HG03025 (cell line): ENCODE measurements around the gene ZBTB1.
"Not testable (repeated sequence)": the region's sequence is repeated elsewhere in the genome, so short reads cannot be mapped to it uniquely, and the experiment has no call there.

Experiments
- ATAC-seq: cut with Tn5 transposase; IDR thresholded peaks from one replicate; pipeline ENCODE4 v1.9.1; 2021; ENCODE audit warnings: mild to moderate bottlenecking, moderate library complexity; ENCODE audit not compliant: unreplicated experiment, low FRiP score

ZBTB1 gene

GRCh38 chr14:64522591-64523355 lies 18.2 kb downstream of the ZBTB1 start:
- ATAC-seq = no peak

GRCh38 chr14:64525354-64525753 lies 20.8 kb downstream of the ZBTB1 start:
- ATAC-seq = no peak

GRCh38 chr14:64531567-64531966 lies 27.0 kb downstream of the ZBTB1 start:
- no peak for ATAC-seq

- no peak for ATAC-seq
Measured at GRCh38 chr14:64536488-64537245, 32.1 kb downstream of the ZBTB1 start.

- peak; percentile 93 for ATAC-seq
Measured at GRCh38 chr14:64540208-64541202, 35.9 kb downstream of the ZBTB1 start, which contains the start of gene HSPA2. Gene HSPA2 (plus strand): TSS chr14:64540741. CDS start chr14:64540850, 109 bp downstream.

- ATAC-seq = no peak
Measured at GRCh38 chr14:64541261-64541971, 36.8 kb downstream of the ZBTB1 start.

GRCh38 chr14:64541972-64542835 lies 37.6 kb downstream of the ZBTB1 start:
- ATAC-seq = no peak

GRCh38 chr14:64542836-64543201 lies 38.2 kb downstream of the ZBTB1 start:
- ATAC-seq = no peak

GRCh38 chr14:64544607-64545312 lies 40.2 kb downstream of the ZBTB1 start:
- ATAC-seq = no peak

- ATAC-seq = no peak
Measured at GRCh38 chr14:64549016-64549415, 44.4 kb downstream of the ZBTB1 start.

GRCh38 chr14:64549791-64550620 lies 45.4 kb downstream of the ZBTB1 start, which contains the start of gene PPP1R36:
Gene PPP1R36 (plus strand): TSS chr14:64549961. CDS start chr14:64549998, 37 bp downstream.
- ATAC-seq = no peak

- ATAC-seq = no peak
Measured at GRCh38 chr14:64550621-64551333, 46.2 kb downstream of the ZBTB1 start.

GRCh38 chr14:64554556-64554955 lies 50.0 kb downstream of the ZBTB1 start:
- no peak for ATAC-seq

GRCh38 chr14:64556526-64556925 lies 52.0 kb downstream of the ZBTB1 start:
- no peak for ATAC-seq

- not testable (repeated sequence) for ATAC-seq
Measured at GRCh38 chr14:64558216-64558615, 53.6 kb downstream of the ZBTB1 start.

- ATAC-seq = no peak
Measured at GRCh38 chr14:64561631-64562030, 57.1 kb downstream of the ZBTB1 start.

GRCh38 chr14:64562436-64562835 lies 57.9 kb downstream of the ZBTB1 start:
- ATAC-seq = no peak
